Mammary epithelial cell (primary cell): ENCODE measurements around the gene PML.

Experiments
- EZH2 ChIP-seq: IDR thresholded peaks from 2 replicates; pipeline ENCODE4 v1.6.1; 2012; ENCODE audit warnings: low read length, inconsistent platforms, borderline replicate concordance
- TF ChIP-seq, protein P1 (sequence below), 2 donors: IDR thresholded peaks in 1 of 2; conservative IDR thresholded peaks in 1 of 2; 2 replicates each; pipeline ENCODE4 v1.5.1; 2011 to 2012; ENCODE audit warnings: inconsistent platforms in 2 of 2, low read length in 2 of 2, mild to moderate bottlenecking in 2 of 2, control low read depth in 1 of 2, low read depth in 1 of 2; ENCODE audit not compliant: insufficient read depth in 1 of 2; ENCODE audit errors: extremely low read depth in 1 of 2

DNA sequence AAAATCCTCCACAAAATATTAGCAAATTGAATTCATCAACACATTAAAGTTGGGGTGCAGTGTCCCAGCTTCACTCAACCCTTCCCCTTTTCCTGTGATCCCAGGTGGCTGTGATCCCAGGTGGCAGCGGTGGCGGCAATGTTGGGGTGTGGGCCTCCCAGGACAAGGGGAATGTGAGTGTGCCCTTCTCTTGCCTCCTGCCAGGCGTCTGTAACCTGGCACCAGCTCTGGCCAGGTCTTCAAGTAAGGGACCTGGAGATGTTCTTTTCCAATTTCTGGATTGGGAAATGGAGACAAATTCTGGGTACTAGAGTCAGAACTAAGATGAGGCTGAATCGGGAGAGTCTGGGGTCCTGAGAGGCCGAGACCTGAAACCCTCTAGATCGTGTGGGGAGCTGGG, 67.7 kb downstream of the PML start:
- TF ChIP-seq, protein P1, sequence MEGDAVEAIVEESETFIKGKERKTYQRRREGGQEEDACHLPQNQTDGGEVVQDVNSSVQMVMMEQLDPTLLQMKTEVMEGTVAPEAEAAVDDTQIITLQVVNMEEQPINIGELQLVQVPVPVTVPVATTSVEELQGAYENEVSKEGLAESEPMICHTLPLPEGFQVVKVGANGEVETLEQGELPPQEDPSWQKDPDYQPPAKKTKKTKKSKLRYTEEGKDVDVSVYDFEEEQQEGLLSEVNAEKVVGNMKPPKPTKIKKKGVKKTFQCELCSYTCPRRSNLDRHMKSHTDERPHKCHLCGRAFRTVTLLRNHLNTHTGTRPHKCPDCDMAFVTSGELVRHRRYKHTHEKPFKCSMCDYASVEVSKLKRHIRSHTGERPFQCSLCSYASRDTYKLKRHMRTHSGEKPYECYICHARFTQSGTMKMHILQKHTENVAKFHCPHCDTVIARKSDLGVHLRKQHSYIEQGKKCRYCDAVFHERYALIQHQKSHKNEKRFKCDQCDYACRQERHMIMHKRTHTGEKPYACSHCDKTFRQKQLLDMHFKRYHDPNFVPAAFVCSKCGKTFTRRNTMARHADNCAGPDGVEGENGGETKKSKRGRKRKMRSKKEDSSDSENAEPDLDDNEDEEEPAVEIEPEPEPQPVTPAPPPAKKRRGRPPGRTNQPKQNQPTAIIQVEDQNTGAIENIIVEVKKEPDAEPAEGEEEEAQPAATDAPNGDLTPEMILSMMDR (conservative IDR thresholded peaks at IDR 0.05 in 1 of 2, IDR thresholded peaks at IDR 0.05 in 1 of 2; ENCODE audit: extremely low read depth in 1 of 2, insufficient read depth in 1 of 2, low read depth in 1 of 2, low read length in 2 of 2) = no peak
- no peak for TF ChIP-seq EZH2
